Measurements from ENCODE around the gene SRPK3.
A peak's percentile ranks its signal among the peaks of the same experiment; 100 is the strongest.

Gene SRPK3

DNA sequence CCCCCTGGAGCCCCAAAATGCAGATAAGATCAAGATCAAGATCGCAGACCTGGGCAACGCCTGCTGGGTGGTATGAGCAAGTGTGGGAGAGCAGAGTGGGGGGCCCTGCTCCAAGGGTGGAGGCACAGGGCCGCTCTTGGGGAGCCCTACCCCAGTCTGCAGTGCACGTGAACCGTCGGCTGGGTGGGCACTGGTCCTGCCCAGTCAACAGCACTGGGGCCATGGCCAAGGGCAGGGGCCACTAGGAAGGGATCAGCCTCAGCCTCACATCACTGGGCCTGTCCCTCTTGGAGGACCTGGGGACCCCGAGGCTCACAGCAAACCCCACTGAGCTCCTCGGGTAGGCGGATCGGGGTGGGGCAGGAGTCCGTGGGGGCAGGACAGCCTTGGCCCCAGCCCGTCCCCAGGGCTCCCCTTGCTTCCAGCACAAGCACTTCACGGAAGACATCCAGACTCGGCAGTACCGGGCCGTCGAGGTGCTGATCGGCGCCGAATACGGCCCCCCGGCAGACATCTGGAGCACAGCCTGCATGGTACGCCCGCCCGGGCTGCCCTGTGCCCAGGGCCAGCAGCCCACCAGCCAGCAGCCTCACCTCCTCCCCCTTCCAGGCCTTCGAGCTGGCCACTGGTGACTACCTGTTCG lies 3.6 kb downstream of the SRPK3 start:
- DNase-seq (ENCODE audit: low read depth, low spot score) = no peak

DNA sequence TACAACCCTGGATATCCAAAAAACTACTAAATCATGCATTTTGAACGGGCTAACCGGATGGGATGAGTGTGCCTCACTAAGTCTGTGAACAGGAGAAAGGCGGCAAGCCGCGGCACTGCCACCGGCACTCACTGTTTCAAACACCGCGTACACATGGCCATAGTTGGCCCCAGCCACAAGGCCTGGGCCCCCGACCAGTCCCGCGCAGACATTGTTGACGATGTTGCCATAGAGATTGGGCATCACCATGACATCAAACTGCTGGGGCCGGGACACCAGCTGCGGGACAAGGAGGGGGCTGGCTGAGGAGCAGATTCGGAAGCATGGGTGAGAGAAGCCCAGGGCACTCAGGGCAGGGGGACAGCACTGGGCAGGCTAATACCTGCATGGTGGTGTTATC lies 5.8 kb downstream of the SRPK3 start:
- DNase-seq (ENCODE audit: low read depth, low spot score) = no peak

DNA sequence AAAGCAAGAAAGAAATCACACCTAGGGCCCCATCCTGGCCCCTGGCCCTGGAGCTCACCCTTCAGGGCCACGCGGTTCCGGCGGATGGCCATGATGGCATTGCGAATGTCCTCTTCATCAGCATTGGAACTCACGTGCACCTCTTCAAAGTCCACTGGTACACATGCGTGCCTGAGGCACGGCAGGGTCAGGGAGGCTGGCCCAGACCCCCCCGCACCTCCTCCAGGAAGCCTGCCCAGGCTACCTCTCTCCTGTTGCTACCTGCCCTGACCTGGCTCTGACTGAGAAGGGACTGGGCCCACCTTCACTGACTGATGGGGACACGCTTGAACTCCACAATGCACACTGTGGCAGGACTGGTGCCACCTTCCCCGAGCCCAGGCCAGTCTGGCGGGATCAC lies 8.8 kb downstream of the SRPK3 start:
- DNase-seq (ENCODE audit: low read depth, low spot score) = no peak

DNA sequence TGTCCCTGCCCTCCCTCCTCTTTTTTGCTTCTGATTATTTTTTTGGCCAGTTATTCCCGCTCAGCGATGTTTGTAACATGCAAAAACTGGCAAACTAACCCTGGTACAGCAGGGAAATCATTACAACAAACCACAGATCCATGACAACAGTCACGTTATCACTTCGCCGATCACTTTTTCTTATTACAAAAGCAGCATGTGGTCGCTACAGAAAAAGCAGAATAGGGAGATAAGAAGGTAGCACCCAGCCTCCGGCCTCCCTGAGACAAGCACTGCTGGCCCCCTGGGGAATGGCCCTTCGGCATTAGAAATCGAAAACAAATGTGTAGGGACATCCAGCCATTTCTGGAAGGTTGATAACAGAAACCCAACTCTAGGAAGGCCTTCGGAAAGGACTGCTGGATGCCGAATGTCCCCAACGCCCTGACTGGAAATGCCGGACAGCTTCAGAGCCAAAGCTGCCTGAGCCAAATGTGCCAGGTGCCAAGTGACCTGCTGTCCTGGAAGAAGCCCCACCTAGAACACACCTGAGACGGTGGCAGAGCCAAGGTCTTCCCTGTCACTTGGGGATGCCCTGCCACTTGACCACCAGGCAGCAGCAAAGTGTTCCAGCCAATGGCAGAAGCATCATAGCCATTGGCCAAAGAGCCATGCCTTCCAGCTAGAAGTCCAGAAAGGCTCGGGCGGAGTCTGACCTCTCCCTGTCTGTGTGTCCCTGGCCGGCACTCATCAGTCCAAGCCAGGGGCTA lies 10.4 kb downstream of the SRPK3 start:
- DNase-seq (ENCODE audit: low read depth, low spot score) = no peak

DNA sequence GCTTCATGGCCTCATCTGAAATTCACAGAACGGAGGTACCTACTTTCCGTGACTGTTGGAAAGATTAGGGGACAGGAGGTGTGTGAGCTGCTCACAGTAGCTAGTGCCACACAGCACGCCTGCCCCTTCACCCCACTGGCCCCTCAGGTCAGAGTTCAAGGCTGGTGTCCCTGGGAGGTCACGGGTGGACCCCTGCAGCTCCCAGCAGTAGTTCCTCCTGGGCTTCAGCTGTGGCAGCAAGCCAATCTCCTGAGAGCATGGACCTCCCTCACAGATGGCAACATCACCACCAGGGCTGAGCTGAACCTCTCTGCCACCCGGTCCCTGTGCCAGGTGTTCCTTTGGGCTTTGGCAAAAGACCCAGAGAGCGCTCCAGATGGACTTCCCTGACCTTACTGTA lies 11.5 kb downstream of the SRPK3 start:
- no peak for DNase-seq (ENCODE audit: low read depth, low spot score)

DNA sequence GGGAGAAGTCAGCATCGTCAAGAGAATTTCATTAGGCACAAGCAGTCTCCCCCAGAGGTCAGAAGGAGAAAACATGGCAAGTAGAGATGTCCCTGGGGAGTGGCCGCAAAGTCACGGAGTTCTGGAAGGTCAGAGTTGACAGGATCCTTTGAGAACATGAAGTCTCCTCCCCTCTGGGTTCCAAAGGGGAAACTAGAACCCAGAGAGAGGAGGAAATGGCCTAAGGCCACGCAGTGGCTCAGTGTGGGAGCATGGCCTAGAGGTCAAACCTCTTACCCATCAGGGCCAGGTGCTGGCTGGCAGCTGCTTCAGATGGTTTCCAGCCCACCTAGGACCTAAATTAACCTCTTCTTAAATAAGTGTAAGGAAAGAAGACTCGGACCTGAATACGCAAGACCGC lies 12.4 kb downstream of the SRPK3 start:
- DNase-seq (ENCODE audit: low read depth, low spot score) = no peak

DNA sequence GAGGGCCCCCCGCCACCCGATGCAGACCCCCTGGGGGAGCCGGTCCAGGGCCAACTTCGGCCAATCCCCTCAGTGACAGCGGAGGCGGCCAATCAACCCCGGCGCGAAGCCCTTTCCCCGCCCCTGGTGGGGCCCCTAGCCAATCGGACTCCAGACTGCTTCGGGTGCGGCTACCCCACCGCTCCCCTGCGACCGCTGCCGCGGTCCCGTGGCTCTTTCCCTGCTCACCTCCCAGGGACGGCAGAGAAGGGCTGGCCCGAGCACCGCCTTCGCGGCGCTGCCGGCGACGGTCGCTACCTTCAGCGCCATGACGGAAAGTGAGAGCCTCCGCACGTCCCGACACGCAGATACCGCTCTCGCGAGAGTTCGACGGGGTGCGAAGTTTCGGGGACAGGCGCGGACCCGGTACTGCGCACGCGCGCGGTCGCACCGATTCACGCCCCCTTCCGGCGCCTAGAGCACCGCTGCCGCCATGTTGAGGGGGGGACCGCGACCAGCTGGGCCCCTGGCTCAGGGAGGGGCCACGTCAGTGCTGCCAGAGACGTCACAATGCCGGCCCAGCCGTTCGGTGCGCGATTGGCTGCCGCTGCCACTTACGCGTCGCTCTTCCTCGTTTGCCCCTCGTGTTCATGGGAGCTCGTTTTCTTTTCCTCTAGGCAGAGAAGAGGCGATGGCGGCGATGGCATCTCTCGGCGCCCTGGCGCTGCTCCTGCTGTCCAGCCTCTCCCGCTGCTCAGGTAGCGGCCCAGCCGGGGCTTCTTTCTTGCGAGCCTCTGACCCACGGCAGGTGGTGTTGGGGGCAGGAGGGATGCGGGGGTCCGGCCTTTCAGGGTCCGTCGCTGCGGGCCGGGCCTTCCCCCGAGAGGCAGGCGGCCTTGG lies 13.4 kb downstream of the SRPK3 start, which contains the start of the genes IDH3G and SSR4:
IDH3G (minus strand) TSS at position 358 of the 879 bp plus-strand sequence; CDS start at position 309, 49 bp downstream.
SSR4 (plus strand) TSS at position 651 of the 879 bp plus-strand sequence; CDS start at position 671, 20 bp downstream.
- DNase-seq (ENCODE audit: low read depth, low spot score) = peak; percentile 76

DNA sequence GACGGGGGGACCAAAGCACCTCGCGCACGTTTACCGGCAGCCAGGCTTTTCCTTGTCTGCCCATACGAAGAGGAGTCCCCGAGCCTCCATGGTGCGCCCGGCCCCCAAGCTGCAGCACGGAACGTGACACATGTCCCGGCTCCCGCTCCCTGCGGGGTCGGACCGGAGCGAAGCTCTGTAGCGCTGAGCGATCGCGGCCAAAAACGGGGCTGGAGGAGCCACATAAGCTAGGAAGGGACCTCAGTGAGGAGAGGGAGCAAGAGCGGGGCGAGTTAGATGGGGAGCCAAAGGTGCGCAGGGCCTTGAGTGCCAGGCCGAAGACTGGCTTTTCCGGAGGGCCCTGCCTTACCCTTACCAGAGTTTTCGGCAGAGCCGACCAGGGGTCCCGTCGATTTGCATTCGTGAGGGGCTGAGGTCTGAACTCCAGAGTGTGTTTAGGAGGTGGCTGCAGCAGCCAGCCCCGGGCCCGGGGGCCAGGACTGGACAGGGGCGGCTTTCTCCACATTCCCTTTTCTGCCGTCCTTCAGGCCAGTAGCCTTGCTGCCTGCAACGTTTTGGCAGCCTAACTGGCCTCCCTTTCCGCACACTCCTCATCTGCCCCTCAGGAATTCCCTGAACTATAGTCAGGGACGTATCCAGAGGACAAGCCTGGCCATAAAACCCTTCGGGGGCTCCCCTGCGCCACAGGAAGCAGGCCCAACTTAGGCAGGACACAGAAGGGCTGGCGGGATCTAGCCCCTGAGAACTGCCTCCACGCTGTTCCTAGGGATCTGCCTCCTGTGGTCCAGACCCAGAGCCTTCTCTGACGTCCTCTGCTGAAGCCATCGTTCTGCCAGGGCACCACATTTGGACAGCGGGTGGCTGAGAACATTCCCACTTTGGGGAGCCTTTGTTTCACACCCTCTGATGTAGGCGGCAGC lies 14.3 kb downstream of the SRPK3 start:
- no peak for DNase-seq (ENCODE audit: low read depth, low spot score)

DNA sequence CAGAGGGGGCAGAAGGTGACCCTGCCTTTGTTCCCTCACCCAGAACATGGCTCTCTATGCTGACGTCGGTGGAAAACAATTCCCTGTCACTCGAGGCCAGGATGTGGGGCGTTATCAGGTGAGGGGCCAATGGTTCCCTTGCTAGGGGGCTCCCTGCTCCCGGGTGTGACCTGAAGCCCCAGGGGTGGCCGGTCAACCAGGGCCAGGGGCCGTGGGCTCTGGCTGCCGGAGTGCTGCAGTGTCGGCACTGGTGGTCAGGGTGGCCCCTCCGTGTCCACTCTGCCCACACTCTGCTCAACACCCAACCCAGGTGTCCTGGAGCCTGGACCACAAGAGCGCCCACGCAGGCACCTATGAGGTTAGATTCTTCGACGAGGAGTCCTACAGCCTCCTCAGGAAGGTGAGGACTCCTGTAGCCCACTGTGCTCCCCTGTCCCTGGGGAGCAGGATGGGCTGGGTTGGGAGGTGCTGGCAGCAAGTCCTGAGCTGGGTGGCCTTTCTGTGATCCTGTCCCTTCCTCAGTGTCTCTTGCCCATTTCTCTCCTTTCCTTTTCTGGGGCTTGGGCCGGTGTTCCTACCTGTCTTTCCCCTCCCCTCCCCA lies 16.7 kb downstream of the SRPK3 start:
- DNase-seq (ENCODE audit: low read depth, low spot score) = no peak

DNA sequence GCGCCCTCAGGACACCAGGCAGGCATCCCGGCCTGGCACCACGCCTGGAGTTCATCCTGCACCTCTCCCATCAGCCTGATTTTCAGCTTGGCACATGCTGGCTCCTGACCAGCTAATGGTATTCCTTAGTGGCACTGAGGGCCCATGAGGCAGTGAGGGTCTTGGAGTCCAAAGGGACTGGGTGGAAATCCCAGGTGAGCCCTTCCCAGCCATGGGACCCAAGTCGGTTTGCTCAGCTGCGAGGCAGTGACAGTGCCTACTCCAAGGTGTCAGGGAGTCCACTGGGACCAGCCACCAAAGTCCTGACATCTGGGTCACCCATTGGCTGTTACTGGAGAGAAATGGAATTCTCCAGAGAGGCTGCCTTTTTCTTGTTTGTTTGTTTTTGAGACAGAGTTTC lies 18.5 kb downstream of the SRPK3 start:
- DNase-seq (ENCODE audit: low read depth, low spot score) = no peak

DNA sequence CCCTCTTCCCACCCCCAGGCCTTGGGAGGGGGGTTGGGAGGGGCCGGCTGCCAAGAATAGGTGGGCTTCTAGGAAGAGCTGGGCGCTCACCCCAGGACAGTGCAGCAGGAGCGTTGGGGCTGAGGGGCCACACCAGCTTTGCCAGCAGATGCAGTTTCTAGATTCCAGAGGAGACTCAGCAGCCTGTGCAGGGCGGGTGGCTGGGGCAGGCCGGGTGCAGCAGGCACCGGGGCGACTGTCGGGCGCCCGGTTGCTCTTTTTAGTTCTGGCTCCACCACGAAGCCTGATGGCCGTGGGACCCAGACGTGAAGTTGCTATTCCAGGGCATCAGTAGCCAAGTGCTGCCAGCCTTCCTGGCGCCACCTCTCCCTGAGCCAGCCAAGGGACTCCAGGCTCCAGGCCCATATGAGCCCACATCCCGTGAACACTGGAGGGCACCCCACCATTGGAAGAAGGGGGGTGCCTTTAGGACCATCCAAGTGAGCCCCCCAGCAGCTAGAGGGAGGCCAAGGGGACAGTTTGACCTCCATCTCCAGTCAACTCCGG lies 19.4 kb downstream of the SRPK3 start:
- DNase-seq (ENCODE audit: low read depth, low spot score) = no peak

DNA sequence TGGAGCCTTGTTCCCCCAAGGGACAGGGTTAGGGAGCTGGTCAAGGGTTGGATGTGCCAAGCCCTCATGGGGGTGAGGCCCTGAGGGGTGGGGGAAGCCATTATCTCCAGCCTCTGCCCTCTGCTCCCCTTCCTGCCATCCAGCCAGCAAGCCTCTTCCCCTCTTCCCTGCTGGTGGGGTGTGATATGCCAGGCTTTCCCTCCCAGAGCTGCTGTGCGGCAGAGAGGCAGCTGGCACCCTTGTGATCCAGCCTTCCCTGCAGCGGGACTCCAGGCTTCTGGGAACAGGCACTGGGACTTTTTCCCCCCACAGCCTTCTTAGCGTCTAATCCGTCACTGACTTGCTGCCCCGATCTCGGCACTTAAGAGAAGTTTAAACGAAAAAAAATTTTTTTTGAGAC lies 19.9 kb downstream of the SRPK3 start:
- no peak for DNase-seq (ENCODE audit: low read depth, low spot score)

DNA sequence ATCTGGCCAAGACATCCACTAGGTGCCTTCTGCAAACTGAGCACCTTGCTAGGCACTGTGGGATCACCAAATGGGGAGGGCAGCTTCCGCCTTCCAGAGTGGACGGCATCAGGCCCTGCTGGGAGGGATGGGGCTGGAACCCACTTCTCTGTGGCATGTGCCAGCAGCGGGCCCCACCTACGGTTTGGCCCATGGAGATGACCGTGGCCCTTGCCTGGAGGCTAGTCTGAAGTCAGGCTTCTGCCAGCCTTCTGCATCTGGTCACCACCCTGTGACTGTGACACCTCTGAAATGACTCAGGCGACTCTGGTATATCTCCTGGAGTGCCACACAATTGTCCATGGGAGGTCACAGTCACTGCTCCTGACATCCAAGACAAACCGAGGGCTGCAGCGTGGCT lies 20.8 kb downstream of the SRPK3 start:
- DNase-seq (ENCODE audit: low read depth, low spot score) = no peak

DNA sequence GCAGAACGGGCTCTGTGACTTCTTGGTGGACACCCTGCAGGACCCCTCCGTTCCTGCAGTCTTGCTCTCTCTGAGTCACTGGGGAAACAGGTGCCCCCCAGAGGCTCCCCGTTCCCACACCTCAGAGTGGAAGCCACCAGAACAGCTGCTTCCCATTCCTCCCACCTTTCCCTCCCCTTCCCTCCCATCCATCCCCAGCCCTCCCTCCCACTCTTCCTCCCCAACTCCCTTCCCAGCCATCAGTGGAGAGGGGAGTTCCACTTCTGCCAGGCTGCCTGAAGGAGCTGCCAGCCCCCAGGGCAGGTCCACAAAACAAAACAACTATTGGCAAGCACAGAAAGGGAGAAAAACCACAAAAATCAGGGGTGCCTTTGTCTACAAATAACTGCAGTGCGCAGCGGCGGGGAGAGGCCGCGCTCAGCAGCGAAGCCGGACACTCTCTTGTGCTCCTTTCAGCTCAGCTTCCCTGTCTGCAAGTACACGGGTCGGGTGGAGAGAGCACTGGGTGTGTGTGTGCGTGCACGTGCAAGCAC lies 21.7 kb downstream of the SRPK3 start:
- DNase-seq (ENCODE audit: low read depth, low spot score) = no peak

DNA sequence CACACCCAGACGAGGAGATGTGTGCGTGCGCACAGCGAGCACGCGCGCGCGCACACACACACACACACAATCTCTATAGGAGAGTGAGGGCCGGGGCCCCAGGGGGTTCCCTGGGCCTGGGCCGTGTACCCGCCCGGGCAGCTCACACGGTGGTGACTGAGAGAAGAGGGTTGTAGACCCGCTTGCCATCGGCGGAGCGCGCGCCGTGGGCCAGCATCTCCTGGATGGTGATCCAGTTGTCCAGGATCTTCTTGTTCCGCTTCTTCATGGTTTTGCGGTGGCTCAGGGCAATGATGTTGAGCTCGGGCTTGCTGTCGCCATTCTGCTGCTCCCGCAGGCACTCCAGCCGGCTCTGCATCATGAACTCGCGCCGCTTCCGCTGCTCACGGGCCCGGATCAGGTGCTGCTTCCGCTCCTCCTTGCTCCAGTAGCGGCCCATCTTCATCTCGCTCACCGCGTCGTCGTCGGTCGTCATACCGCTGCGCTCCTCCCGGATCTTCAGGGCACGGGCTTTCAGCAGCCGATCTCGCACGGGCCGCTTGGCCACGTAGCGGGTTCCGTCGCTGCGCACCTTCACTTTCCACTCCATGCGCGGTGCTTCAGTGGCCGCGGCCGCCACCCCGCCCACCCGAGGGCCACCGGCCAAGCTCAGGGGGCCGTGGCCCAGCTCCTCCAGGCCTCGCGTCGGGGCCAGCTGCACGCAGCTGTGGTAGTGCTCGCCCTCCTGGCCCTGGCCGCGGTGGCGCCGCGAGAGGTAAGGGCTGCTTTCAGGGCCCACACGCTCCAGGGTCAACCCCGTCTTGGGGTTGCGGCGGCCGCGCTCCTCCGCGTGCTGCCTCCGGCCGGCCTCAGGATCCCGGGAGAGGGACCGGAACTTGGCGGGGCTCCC lies 22.6 kb downstream of the SRPK3 start:
- no peak for DNase-seq (ENCODE audit: low read depth, low spot score)

DNA sequence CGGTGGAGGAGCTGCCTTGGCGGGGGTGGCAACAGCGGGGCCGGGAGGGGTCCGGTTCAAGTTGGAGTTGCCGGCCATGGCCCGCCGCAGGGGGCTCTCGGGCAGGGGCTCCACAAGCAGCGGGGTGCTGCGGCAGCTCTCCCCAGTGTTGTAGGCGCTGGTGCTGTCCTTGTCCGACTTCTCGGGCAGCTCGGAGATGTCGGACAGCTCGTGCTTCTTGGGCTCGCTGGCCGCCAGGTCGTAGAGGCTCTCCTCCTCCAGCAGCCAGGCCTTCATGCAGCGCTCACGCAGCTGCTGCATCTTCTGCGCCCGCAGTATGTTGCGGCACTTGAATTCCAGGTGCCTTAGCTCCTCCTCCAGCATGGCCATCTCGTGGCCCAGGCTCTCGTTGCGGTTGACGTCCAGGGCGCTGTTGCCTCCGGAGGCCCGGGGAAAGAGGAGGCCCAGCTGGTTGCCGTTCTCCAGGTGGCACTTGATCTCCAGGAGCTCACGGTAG lies 23.3 kb downstream of the SRPK3 start:
- DNase-seq (ENCODE audit: low read depth, low spot score) = no peak

DNA sequence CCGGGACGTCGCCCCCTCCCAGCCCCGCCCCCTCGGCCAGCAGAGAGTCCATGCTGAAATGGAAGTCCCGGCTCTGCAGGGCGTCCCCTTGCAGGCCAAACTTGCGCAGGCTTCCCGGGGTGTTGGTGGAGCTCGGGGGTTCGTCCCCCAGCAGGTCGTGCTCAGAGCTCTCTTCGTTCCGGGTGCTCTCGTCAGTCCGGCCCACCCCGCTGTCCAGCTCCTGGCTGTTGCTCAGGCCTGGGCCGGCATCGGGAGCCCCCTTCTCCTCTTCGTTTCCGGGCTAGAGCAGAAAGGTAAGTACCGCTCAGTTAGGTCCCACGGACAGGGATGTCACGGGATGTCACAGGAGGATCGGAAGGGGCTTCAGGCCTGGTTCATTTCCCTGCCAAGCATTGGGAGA lies 23.8 kb downstream of the SRPK3 start:
- no peak for DNase-seq (ENCODE audit: low read depth, low spot score)

DNA sequence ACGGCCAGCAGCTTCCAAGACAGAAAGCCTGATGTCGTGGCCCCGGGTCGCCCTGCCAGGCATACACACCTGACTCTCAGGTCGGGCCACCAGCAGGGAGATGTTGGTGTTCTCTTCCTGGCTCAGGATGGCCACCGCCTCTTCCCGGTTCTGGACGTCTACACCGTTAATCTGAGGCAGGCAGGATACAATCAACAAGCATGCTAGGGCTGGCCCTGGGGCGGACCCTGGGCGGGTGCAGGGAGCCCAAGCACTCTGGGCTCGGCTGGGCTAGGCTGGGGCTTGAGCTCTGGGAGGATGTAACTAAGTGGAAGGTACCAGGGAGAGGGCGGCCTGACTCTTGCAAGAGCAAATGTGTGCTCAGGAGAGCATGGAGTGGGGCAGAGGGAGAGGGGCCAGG lies 24.6 kb downstream of the SRPK3 start:
- DNase-seq (ENCODE audit: low read depth, low spot score) = no peak

DNA sequence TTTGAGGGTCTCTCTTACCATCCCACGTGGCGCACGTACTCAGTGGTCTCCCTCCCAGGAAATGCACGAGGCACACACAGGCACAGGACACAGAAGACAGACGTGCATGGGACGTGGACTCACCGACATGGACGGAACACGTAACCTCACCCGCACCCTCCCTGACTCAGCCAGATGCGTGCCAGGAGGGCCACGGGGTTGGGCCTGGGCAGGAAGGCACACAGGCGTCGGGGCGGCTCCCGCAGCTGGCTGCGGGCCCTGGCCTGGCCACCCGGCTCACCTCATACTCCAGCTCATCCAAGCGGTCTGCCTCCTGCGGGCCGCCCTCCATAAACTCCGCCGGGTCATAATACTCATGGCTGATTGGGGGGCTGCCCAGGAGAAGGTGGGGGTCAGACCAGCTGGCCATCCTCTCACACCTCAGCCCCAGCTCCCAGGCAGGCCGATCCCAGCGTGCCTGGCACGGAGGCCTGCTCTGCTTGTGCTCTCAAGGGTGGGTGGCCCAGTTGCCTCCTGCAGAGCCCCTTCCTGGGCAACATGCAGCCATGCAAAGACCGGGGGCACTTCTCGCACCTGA lies 26.2 kb downstream of the SRPK3 start:
- no peak for DNase-seq (ENCODE audit: low read depth, low spot score)

Data from activated naive CD8-positive, alpha-beta T cell treated with anti-CD3 and anti-CD28 coated beads, Interleukin-2, amount 50 U/mL, for 16 hours (primary cell).